PC-3 (cell line): ENCODE measurements around the gene ZNF628. TPM values are rescaled to one million over a fixed set of nuclear protein-coding genes. Genes with fewer than 3 reads are reported as not detected.

ENCODE experiments used
- ATAC-seq: fragments of 200-7000 bp; cut with Tn5 transposase; 2 replicates; pipeline ENCODE4 v1.9.1; 2020; ENCODE audit warnings: mild to moderate bottlenecking, moderate library complexity
- BruUV-seq: library from RNA; stranded (reverse); fragments of 400-500 nt; replicated peaks from 2 replicates; lab custom pipeline; 2021; lab: Mats Ljungman, UMichigan
- CTCF ChIA-PET: fragments of 300-600 bp; sonication (Branson Sonifier 250); formaldehyde crosslinking; loops from one replicate; lab custom pipeline; 2022; ENCODE audit warnings: antibody characterized with exemption; lab: Charles Lee
- POLR2A ChIA-PET: fragments of 300-600 bp; sonication (Branson Sonifier 250); formaldehyde crosslinking; loops from one replicate; lab custom pipeline; 2022; ENCODE audit warnings: antibody characterized with exemption; ENCODE audit not compliant: unreplicated experiment; lab: Charles Lee
- DNase-seq: peaks from one replicate; pipeline ENCODE4 v3.0.0-alpha.2; 2015
- H2AFZ ChIP-seq: fragments of 300-600 bp; sonication (generic); 2 replicates; pipeline ENCODE4 v1.6.0; 2016; ENCODE audit warnings: antibody characterized with exemption, low read length
- H3F3A ChIP-seq: fragments of 300-600 bp; sonication (generic); one replicate; pipeline ENCODE4 v1.6.0; 2017; ENCODE audit warnings: antibody characterized with exemption, low read length, control low read depth, mild to moderate bottlenecking; ENCODE audit not compliant: unreplicated experiment
- H3K27ac ChIP-seq: fragments of 300-600 bp; sonication (generic); 2 replicates; pipeline ENCODE4 v1.5.1; 2016; ENCODE audit warnings: mild to moderate bottlenecking, low read length
- H3K27me3 ChIP-seq: fragments of 300-600 bp; sonication (generic); 2 replicates; pipeline ENCODE4 v1.6.1; 2016; ENCODE audit warnings: low read length, mixed read lengths
- H3K36me3 ChIP-seq: fragments of 300-600 bp; sonication (generic); 2 replicates; pipeline ENCODE4 v1.6.1; 2016; ENCODE audit warnings: low read depth, mixed run types, low read length, mixed read lengths
- H3K4me1 ChIP-seq: fragments of 300-600 bp; sonication (generic); 2 replicates; pipeline ENCODE4 v1.5.1; 2016; ENCODE audit warnings: low read length; ENCODE audit not compliant: insufficient read depth
- H3K4me2 ChIP-seq: fragments of 300-600 bp; sonication (generic); 2 replicates; pipeline ENCODE4 v1.6.0; 2016; ENCODE audit warnings: low read length
- H3K4me3 ChIP-seq: fragments of 300-600 bp; sonication (generic); 2 replicates; pipeline ENCODE4 v1.5.1; 2016; ENCODE audit warnings: mild to moderate bottlenecking, low read length, mixed read lengths
- H3K79me2 ChIP-seq: fragments of 300-600 bp; sonication (generic); 2 replicates; pipeline ENCODE4 v1.6.1; 2017; ENCODE audit warnings: low read length, mixed read lengths
- H3K9ac ChIP-seq: fragments of 300-600 bp; sonication (generic); 2 replicates; pipeline ENCODE4 v1.6.0; 2016; ENCODE audit warnings: mild to moderate bottlenecking, low read length
- H3K9me2 ChIP-seq: fragments of 300-600 bp; sonication (generic); replicated peaks from 2 replicates; pipeline ENCODE4 v1.6.1; 2016; ENCODE audit warnings: mixed run types, low read length, mixed read lengths
- H3K9me3 ChIP-seq: fragments of 300-600 bp; sonication (generic); 2 replicates; pipeline ENCODE4 v1.6.1; 2016; ENCODE audit warnings: low read length, mixed read lengths
- H4K20me1 ChIP-seq: fragments of 300-600 bp; sonication (generic); 2 replicates; pipeline ENCODE4 v1.6.1; 2016; ENCODE audit warnings: low read length, mixed read lengths
- EZH2 ChIP-seq: fragments of 300-600 bp; sonication (generic); IDR thresholded peaks from one replicate; pipeline ENCODE4 v1.6.1; 2017; ENCODE audit warnings: antibody characterized with exemption, mild to moderate bottlenecking, low read length; ENCODE audit not compliant: unreplicated experiment
- EZH2phosphoT487 ChIP-seq: fragments of 300-600 bp; sonication (generic); IDR thresholded peaks from 2 replicates; pipeline ENCODE4 v1.6.1; 2018; ENCODE audit warnings: mild to moderate bottlenecking, antibody characterized with exemption, low read length, borderline replicate concordance
- intact Hi-C: fragments of 100-400 bp; cut with micrococcal nuclease; formaldehyde crosslinking; loops from 2 replicates; pipeline ENCODE4 v1.9.0; 2023
- total RNA-seq: library from RNA; depleted of rRNA; stranded (reverse); fragments of >200 nt; gene quantifications from 2 replicates; pipeline ENCODE4 v1.2.3, GENCODE V29; 2014
- TF ChIP-seq, protein P1 (sequence below): fragments of 300-600 bp; sonication (generic); conservative IDR thresholded peaks from 2 replicates; pipeline ENCODE4 v1.5.1; 2017; ENCODE audit warnings: antibody characterized with exemption, low read depth, mild to moderate bottlenecking, low read length

The ZNF628 gene
- total RNA-seq, 1 experiment from 2014 or later, result 11.8 TPM

DNA sequence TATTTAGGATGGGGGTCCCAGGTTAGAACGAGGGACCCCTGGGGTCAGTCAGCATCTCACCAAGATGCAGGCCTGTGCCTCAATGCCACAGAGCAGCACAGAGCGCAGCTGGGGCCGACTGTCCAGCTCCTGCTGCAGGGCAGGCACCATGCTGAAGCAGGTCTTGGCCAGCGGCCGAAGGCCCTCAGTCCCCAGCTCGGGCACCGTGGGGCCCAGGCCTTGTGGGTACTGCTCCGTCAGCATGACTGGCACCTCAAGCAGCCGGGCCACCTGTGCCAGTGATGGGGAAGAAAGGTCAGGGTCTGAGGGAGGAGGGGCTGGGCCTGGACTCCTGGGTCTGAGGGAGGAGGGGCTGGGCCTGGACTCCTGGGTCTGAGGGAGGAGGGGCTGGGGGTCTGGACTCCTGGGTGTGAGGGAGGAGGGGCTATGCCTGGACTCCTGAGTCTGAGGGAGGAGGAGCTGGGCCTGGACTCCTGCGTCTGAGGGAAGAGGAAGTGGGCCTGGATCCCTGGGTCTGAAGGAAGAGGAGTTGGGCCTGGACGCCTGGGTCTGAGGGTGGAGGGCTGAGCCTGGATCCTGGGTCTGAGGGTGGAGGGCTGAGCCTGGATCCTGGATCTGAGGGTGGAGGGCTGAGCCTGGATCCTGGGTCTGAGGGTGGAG, 20.7 kb upstream of the ZNF628 start:
- POLR2A ChIA-PET, result no interaction called here

DNA sequence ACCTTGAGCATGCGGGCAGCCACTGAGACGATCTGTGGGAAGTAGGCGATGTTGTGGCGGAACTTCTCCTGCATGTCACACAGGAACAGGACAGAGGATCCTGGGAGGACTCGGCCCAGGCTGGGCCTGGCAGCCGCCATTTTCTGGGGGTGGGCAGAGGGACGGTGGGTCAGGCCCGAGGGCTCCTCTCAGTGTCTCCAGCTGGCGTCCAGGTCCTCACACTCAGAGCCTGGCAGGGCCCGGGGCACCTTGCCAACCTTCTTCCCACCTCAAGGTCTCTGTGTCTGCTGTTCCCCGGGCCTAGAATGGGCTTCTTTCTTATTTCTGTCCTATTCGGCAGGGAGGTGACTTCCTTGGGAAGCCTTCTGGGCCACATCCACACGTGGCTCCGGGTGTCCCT, 20.1 kb upstream of the ZNF628 start:
- BruUV-seq, result no TSS peak
- TF ChIP-seq, protein P1, sequence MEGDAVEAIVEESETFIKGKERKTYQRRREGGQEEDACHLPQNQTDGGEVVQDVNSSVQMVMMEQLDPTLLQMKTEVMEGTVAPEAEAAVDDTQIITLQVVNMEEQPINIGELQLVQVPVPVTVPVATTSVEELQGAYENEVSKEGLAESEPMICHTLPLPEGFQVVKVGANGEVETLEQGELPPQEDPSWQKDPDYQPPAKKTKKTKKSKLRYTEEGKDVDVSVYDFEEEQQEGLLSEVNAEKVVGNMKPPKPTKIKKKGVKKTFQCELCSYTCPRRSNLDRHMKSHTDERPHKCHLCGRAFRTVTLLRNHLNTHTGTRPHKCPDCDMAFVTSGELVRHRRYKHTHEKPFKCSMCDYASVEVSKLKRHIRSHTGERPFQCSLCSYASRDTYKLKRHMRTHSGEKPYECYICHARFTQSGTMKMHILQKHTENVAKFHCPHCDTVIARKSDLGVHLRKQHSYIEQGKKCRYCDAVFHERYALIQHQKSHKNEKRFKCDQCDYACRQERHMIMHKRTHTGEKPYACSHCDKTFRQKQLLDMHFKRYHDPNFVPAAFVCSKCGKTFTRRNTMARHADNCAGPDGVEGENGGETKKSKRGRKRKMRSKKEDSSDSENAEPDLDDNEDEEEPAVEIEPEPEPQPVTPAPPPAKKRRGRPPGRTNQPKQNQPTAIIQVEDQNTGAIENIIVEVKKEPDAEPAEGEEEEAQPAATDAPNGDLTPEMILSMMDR, result no peak
- TF ChIP-seq EZH2phosphoT487, result no peak
- TF ChIP-seq EZH2, result no peak
- Histone ChIP-seq H3K9me3 (no peaks in the 10 kb centered on the region), H3F3A (no peaks in the 10 kb centered on the region), H4K20me1 (peaks cover 6% of the 10 kb centered on the region; the same call in 1 of the 2 replicates), H3K27me3 (peaks cover 9% of the 10 kb centered on the region), H3K4me1 (peaks cover 8% of the 10 kb centered on the region), H3K36me3 (peaks cover 12% of the 10 kb centered on the region; the same call in 1 of the 2 replicates), H3K27ac (no peak overlapping the region), H3K79me2 (peaks cover 27% of the 10 kb centered on the region), H3K9me2 (no peaks in the 10 kb centered on the region), H3K4me2 (no peak overlapping the region), H3K4me3 (no peak overlapping the region), H2AFZ (no peak overlapping the region), H3K9ac (no peak overlapping the region)
- no peak for DNase-seq
- no peak for ATAC-seq
- intact Hi-C loops, result no loop called here
- ChIA-PET CTCF (no interaction called here), POLR2A (no interaction called here)

More for the DNA sequence above, 20.7 kb upstream of the ZNF628 start:
- Histone ChIP-seq H3K4me2 (no peak overlapping the region), H2AFZ (no peak overlapping the region), H4K20me1 (peaks cover 5% of the 10 kb centered on the region; the same call in 1 of the 2 replicates), H3K27me3 (peaks cover 13% of the 10 kb centered on the region), H3K9ac (no peak overlapping the region), H3K9me2 (no peaks in the 10 kb centered on the region), H3K36me3 (peaks cover 12% of the 10 kb centered on the region; the same call in 1 of the 2 replicates), H3K4me3 (no peak overlapping the region), H3K9me3 (no peaks in the 10 kb centered on the region), H3K79me2 (peaks cover 20% of the 10 kb centered on the region), H3F3A (no peaks in the 10 kb centered on the region), H3K4me1 (peaks cover 5% of the 10 kb centered on the region), H3K27ac (no peak overlapping the region)
- no TSS peak for BruUV-seq
- CTCF ChIA-PET, result no interaction called here
- DNase-seq (no peak), ATAC-seq (no peak)
- intact Hi-C loops, result no loop called here
- TF ChIP-seq EZH2phosphoT487 (no peak), EZH2 (no peak)
- TF ChIP-seq, protein P1, result no peak
